Measurements from ENCODE around the gene VDR.

VDR gene

DNA sequence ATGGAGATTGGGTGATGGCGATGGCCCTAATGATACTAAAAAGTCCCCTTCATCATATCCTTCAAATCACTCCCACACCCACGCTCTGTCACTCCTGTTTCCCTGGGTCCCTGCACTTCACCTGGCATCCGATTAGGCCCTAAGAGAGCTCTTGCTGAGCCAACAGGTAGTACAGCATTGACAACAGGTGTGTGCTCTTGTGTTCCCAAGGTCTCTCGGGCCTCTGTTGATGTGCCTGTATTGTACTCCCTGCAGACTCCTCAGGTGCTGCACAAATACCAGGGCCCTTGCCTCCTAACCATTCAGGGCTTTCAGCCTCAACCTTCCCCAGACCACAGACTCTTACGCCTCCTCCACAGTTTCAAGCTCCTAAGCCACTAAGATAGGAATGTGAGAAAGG, 25.8 kb upstream of the VDR start:
- no peak for DNase-seq
- ATAC-seq: no peak

DNA sequence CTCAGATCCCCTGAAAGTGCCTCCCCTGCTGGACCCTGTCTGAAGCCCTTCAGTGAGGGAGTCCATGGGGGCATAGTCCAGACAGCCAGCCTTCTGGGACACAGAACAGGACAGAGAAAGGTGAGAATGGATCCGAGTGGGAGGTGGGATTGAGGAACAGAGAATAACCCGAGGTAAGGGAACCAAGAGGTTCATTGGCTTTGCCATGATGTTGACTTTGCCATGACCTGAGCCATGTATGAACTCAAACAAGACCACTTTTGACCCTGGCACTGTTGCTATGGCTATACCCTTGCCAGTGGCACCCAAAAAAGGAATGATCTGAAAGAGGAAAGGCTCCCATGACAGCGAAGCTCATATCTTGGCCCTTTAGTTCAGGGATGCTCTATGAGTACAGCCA, 22.6 kb upstream of the VDR start:
- DNase-seq (no peak), ATAC-seq (no peak)

DNA sequence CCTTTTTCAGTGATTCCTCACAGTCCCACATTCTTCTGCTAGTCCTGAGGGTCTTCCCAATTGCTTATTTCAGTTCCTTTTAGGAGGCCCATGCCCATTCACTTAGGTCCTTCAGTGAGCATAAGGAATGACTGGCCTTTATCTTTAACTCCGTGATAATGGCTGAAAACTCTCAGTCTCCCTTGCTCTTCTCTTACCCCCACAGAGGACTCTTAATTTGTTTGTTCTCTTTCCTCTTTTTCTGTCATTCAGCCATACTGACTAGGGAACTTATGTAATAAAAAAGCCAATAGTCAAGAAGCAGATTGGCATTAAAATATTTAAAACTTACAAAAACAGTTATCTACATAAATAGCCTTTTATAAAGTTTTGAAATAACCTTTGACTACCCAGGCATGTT, 17.1 kb upstream of the VDR start:
- DNase-seq: no peak

DNA sequence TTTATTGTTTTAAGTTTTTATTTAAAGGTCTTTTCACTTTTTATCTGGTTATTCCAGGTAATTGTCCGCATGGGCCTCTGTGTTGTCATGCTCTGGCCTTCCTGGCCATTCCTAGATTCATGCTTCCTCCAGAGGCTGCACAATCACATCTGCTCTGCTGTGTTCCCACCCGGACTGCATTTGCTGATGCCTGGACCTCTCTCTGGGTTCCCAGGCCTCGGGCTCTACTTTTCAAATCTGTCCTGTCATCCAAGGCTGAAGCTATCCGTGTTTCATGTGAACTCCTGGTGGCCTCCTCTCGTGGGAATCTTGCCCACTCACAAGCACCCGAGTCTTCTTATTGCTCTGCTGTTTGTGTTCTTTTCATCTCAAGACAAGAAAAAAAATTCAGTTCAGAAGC, 16.1 kb upstream of the VDR start:
- DNase-seq: no peak
- no peak for ATAC-seq

More for the DNA sequence above, 17.1 kb upstream of the VDR start:
- no peak for ATAC-seq

DNA sequence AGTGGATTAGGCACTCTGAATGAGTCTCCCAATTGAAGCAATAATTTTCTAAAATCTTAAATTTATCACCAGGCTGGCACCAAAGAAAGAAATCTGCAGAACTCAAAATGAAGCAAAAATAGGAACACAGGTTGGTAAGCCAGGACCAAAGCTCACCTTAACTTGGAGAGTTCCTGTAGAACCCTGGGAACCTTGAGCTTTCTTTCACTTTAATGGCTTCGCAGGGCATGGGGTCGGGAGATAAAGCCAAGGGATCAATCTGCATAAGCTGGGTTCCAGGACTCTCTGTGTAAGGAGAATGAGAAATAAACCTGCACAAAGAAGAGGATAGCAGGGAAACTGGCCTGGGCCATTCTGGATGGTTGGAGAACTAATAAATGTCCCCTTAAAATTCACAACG, 8.3 kb upstream of the VDR start:
- ATAC-seq (no peak), DNase-seq (no peak)

DNA sequence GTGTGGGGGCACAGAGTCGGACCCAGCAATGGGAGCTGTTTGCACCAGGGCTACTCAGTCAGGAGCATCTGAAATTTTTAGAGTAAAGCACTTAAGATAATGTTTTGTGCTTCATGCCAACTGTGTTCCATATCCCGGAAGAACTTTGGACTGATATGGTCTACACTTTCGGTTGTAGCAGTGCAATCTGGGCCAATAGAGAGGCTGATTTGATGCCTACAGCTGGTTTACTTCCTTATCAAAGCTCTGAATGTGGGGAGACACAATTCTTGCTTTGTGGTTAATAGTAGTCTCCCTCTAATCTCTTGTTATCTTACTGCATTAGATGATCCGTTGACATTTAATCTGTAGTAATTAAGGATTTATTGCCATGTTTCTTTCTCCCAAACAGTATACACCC, 7.8 kb upstream of the VDR start:
- ATAC-seq (no peak), DNase-seq (no peak)

DNA sequence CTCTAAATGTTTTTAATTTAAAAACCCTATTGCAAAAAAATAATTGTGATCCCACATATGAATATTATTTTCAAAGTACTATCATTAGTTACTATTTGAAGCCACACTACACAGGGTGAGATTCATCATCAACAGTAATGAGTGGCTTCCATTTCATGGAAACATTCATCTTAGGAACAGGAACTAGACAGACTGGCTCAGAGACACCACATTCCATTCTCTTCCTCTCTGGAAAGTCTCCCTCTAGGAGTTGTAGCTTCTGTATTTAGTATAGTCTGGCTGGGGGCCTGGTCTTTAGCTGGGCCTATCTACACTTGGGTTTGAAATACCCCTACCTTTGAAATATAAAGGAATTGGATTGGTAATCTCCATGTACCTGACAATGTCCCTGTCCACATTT, 6.2 kb upstream of the VDR start:
- no peak for ATAC-seq
- DNase-seq: no peak

DNA sequence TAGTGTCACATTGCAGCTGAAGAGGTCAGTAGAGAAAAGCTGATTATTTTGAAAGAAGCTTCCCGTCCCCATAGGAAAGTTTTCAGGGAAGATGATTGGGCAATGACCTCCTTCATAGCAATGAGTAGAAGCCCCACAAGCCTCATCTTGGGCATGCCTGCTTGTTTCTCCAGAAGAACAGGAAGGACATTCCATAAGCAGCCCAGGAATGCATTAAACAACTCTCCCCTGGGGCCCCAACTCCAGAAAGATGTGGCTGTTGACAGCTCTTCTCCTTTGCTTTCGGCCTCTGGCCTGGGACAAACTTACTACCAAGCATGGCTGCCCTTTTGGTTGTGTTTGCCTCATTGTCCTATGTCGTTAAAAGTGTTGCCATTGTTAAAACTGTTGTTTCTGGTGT, 5.7 kb upstream of the VDR start:
- ATAC-seq: no peak
- DNase-seq: no peak

DNA sequence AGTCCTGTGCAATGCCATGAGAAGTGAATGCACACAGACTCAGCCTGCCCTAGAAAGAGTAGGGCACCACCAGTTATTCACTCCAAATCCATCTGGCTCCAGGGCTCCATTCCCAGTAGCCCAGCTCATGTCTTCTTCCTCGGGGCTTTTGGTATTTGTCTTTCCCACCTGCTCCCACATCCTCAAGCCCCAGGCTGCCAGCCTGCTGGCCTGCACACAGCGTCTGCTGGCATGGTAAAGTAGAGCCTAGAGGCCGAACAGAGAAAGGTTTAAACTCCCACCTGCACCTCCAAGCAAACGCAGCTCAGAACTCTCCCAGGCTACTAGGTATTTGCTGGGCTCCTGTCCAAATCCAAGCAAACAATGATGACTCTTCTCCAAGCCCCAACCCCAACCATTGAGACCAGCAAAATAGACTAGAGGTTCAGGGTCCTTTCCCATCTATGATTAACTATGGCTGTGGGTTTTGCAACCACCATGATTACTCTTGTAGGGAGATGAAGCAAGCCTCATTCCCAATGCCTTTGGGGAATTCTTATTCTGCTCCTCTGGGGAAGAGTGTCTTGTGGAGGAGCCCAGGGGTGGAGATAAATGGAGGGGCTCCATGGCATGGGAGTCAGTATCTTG, 5.2 kb upstream of the VDR start:
- DNase-seq (no peak), ATAC-seq (no peak)

DNA sequence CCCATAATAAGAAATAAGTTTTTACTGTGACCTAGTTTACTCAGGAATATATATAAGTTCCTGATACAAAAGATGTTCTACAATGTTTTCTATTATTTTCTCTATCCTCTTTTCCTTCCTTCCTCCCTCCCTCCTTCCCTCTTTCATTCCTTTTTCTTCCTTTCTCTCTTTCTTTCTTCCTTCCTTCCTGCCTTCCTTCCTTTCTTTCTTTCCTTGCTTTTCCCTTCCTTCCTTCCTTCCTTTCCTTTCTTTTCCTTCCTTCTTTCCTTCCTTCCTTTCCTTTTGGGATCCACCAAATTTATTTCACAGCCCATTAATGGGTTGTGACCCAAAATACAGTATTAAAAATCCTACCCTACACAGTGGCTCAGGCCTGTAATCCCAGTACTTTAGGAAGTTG, 3.9 kb upstream of the VDR start:
- ATAC-seq: no peak
- DNase-seq: no peak

DNA sequence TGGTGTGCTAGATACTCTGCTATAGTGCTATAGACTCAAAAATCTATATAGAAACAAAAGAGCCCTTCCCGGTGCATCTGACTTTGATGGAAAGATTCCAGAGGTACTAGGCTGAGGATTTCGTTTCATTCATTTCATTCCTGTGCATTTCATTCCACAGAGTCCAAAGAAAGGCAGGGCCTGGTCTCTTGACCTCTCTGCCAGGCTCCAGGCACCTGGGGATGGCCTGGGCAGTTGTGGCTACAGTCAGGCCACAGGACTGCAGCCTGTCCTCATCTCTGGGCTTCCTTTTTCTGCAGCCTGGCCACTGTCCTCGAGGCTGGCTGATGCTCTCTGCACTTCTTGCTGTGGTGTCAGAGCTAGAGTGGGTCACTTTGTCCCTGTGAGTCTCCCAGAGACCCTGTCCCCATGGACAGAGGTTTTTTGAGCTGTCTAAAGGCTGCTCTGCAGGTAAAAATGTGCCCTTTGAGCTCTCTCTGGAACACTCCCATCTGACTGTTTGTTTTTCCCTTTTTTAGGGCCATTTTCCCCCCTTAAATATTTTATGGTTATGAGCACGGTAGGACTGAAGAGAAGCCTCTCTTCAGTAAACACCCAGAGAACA, 3.2 kb upstream of the VDR start:
- DNase-seq (no peak), ATAC-seq (no peak)

DNA sequence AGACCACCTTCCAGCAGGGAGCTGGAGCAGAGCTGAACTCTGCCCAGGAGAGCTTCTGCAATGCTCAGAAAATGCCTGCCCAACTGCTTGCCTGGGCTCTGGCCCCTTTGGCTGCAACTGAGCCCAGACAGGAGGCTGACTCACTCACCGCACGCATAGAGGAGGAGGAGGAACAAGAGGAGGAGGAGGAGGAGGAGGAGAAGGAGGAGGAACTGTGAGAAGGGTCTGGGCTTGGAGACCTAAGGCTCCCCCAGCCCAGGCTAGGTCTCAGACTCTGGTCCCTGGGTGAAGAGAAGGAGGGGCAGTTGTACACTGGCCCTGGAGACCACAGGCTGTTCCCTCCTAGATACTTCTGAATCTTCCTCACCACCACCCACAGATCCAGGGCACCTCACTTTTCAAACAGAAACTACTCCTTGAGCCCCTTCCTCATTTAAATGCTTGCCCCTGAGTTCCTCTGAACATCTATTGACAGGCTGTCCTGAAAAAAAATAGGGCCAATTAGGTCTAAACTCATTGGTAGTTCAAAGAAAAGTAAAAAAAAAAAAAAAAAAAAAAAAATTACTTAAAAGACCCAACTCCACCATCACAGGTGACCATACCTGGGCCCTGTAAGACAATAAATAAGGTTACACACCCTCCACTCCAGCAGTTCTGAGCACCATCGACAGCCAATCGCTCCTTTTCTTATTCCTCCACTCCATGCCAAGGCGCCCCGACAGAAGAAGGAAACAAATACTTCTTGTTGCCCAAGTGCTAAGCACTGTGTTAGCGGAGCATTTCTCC, 674 bp downstream of the VDR start:
- ATAC-seq: peak; percentile 67
- DNase-seq: peak; percentile 74

DNA sequence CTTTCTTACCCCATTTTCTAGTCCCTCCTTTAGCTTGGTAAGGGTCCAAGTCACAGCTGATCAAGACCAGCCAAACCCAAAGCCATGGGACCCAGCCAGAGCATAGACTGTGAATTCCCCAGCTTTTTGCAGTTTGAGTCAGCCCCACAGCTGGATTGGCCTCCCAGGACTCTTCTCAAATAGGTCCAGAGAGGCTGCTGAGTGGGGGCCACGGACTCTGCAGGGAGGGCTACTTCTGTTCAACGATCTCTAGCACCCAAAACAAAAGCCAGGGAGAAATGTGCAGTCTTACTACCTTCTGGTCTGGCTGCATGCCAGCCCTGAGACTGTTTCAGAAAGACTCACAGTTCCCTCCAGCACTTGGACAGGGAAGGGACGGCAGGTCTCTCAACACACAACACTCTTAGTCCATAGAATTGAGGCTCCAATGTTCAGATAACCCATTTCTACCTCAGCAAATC, 1.6 kb downstream of the VDR start:
- no peak for DNase-seq

DNA sequence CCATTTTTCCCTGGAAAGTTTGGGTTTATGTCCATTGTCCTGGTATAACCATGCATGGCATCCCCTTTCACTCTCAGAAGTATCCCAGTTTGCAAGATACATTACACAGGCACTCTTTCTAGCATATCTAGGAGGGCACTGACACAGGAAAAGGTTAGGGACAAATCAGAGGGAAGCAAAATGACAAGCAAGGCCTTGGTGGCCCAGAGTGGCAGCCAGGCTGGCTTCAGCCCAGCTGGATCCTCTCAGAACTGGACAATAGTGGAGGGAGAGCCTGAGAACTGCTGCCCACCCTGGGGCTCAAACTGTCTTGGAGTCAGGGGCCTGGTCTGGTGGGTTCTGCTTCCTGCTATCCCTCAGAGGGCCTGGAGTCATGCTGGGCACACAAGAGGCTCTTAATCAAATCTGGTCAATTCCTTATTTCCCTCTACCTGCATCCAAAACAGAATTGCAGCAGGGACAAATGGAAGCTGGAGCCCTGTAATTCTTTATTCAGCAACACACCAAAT, 2.6 kb downstream of the VDR start:
- ATAC-seq (no peak), DNase-seq (no peak)

More for the DNA sequence above, 1.6 kb downstream of the VDR start:
- ATAC-seq: peak; percentile 2

DNA sequence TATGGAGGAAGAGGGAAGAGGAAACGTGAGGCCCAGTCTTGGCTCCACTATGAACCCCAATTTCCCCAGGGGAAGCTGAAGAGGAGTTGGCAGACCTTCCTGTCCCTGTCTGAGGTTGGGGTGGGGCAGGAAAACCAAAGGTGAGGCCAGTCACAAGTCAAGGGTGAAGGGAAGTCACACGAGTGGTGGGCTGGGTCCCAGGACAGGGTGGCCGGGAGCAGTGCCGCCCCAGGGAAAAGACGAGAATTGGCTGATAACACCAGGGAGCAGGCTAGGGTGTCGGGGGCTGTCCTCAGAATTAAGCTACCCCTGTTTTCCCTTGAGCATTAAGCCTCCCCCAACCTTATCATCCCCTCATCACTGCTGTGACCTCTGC, 3.1 kb downstream of the VDR start:
- DNase-seq (no peak), ATAC-seq (no peak)

DNA sequence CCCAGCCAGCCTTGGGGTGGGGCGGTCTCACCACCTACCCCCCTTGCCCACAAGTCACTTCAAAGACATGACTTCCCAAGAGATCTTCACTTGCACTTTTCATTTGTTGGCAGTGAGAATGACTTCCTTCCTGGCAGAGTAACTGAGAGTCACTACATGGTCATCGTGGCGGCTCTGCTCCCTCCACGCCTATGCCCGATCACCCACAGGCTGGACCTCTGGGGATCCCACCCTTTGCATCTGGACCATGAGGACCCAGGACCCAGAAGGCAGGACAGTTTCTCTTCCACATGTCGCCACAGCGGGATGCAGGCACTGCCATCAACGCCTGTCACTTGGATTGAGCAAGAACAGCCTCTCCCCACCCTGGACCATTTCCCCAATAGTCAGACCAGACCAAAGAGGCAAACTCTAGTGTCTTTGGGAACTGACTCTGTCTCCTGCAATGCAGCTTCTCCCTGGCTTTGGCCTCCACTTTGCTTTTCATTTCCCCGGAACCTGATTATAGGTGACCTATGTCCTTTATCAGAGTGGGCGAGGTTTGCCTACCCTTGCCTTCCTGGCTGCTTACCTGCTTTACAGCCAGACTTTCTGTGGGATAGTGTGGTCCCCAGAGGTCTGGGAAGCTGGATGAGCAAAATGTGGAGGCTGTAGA, 3.6 kb downstream of the VDR start:
- no peak for ATAC-seq
- DNase-seq: no peak

DNA sequence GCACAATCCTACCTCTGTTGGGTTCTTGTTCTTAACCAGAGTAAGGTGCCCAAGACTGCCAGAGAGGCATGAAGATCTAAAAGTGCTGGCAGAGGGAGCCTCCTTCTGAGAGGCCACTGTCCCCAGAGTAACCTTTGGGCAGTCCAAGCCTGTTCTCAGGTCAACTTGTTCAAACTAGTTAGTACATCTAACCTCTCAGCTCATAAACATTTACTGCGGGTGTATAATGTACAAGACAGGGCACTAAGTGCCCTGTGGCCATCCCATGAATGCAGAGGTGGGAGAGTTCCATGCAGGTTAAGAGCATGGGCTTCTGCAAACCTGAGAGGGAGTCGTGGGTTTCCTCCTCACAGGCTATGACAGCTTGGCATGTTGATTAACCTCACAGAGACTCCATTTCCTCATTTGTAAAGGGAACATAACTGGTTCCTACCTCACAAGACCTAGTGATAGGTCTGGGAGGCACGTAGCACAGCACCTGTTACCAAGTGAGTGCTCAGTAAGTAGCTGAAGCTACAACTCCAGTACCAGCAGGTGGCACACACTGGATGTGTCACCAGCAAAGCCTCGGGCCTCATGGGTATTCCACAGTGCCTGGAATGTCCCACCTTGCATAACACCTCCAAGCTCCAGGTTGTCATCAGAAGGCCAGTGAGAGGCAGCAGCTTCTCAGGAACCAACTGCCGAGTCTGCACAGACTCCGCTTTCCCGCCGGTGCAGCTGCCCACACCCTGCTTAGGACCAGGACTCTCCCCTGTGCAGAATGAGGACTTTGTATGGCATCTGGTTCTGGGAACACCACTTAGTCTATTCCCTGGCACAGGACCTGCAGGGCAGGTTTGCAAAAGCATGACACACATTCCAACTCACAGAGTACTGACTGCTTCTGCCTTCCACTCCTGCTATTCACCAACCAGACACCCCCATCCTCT, 4.4 kb downstream of the VDR start:
- DNase-seq (no peak), ATAC-seq (no peak)

DNA sequence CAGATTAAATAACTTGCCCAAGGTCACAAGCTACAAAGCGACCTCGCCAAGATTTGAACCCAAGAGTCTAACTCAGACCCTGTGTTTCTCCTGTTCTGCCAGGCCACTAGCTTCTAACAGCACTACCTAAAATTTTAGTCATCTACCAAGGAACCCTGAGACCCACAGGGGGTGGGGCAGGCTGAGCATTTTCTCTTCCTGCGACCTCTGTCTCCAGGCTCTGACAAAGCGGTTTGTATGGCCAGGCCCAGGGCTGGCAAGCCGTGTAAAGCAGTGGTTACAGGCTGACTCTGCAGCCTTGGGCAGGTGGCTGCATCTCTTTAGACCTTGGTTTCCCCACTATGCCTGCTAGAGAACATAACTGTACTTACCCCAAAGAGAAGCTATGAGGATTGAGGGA, 5.3 kb downstream of the VDR start:
- DNase-seq: no peak

DNA sequence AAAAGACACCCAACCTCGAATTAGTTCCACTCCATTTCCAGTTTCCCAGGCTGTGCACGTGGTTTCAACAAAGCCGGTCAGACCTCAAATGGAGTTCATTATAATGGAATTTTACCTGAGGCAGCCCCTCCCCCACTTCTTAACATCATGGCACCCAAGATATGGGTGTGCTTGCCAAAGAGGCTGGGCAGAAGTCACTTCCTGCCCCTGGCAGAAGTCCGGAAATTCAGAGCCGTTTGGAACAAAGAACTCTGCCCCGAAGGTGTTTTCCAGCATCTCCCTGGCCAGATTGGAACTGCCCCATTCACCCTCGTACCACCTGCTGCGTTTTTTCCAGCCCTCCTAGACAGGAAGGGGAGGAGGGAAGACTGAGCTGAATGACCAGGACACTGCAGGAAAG, 8.2 kb downstream of the VDR start:
- DNase-seq (no peak), ATAC-seq (no peak)

More for the DNA sequence above, 5.3 kb downstream of the VDR start:
- ATAC-seq: no peak

DNA sequence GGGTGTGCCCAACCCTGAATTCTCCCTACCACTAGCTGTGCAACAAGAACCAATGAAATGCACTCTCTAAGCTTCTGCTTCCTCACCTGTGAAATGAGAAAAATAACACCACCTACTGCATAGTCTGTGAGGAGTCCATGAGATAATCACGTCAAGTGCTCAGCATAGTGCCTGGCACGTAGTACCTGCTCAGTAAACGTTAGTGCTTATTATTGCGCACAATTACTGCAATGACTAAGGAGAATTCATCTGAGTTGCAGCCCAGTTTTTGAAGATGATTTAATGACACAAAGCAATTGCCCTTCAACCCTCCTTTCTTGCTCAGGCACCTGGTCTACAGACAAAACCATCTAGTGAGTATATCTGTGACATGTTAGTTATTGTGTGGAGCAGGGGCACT, 8.8 kb downstream of the VDR start:
- ATAC-seq (no peak), DNase-seq (no peak)

DNA sequence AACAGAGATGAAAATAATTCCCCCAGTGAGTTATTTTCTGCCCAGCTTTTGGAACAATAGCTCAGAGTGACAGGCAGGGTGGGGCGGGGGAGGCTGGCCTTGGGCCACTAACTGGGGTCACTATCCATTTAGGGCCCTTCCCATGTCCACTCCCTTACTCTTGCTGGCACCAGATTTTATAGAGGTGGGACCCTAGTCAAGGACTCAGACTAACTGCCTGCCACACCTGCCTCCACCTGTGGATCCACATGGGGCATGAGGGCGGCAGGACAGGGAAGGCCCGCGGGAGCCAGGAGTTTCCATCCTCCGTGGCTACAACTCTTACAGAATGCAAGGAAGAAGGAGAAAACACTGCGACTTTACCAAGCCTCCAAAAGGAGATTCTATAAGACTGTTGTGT, 10.1 kb downstream of the VDR start:
- no peak for ATAC-seq
- no peak for DNase-seq

DNA sequence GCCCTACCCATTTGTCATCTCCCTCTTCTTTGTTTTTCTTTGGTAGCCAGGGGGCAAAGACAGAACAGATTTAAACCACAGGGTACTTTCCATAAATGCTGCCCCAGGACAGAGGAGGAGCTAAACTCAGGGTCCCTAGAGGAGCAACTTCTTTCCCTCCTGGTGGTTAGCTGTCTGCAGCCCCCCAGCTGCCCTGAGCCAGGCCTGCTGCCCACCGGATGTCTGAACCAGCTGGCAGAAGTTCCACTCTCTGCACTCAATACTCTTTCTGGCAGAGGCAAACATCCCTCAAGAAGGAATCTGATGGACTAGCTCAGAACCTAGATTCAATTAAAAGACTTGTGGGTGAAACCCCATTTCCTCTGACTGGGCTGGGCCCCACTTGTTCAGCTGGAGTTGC, 10.7 kb downstream of the VDR start:
- DNase-seq (no peak), ATAC-seq (peak; percentile 49)
